HG03045 (cell line): ENCODE results near the gene IMPDH2.
A peak's percentile ranks its signal among the peaks of the same experiment; 100 is the strongest.

Source experiments
- ATAC-seq: cut with Tn5 transposase; IDR thresholded peaks from one replicate; pipeline ENCODE4 v1.9.1; 2021; ENCODE audit warnings: mild to moderate bottlenecking, moderate library complexity; ENCODE audit not compliant: unreplicated experiment

Gene IMPDH2

GRCh38 chr3:49028673-49029562 lies at the start of gene IMPDH2:
Gene IMPDH2 (minus strand): TSS chr3:49029398. CDS start chr3:49029350, 48 bp downstream.
- ATAC-seq = peak; percentile 90

- ATAC-seq = no peak
Measured at GRCh38 chr3:49076646-49077045, 47.4 kb upstream of the IMPDH2 start.

GRCh38 chr3:49076116-49076515 lies 46.9 kb upstream of the IMPDH2 start:
- no peak for ATAC-seq

GRCh38 chr3:49058011-49058410 lies 28.8 kb upstream of the IMPDH2 start:
- ATAC-seq = no peak

DNA sequence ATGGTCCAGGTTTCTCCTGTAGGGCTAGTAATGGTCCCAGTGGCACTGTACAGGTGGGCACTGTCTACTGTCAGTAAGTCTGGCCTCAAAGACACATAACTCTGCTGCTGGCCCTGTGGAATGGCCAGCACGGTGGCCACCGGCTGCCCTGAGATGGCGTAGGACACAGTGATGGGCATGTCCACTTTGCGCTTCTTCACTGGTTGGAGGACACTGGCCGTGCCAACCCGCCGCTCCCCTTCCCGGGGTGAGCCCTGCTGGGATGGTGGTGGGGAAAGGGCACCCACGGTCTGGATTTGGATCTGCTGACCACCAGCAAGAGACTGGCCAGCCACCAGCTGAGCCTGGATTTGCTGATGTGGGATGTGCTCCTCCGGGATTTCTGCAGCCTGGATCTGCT lies 28.1 kb upstream of the IMPDH2 start:
- no peak for ATAC-seq

GRCh38 chr3:49054344-49054862 lies 25.2 kb upstream of the IMPDH2 start:
- no peak for ATAC-seq

- ATAC-seq = no peak
Measured at GRCh38 chr3:49053543-49053942, 24.3 kb upstream of the IMPDH2 start.

GRCh38 chr3:49035281-49035680 lies 6.1 kb upstream of the IMPDH2 start:
- no peak for ATAC-seq

- no peak for ATAC-seq
Measured at GRCh38 chr3:49034650-49035049, 5.5 kb upstream of the IMPDH2 start.

- no peak for ATAC-seq
Measured at GRCh38 chr3:49032646-49033304, 3.6 kb upstream of the IMPDH2 start.

DNA sequence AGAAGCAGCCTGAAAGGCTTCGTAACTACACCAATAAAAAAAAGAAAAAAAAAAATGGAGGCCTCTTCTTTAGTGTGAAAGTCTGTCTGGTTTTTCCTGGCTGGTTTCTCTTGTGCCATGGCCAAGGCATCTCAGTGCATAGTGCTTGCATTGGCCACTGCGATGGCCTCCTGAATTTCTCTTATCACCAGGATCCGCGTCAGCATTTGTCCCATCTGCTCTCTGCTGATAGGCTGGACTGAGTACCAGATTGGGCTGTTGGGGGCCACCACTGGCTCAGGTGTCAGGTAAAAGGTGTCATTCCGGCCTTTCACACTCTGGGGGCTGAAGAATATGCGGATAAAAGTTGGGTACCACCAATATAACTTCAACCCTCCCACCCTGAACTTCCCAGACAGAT lies 1.1 kb upstream of the IMPDH2 start:
- no peak for ATAC-seq

- ATAC-seq = no peak
Measured at GRCh38 chr3:49029563-49029884, 326 bp upstream of the IMPDH2 start.

GRCh38 chr3:49028298-49028672 lies 913 bp downstream of the IMPDH2 start:
- ATAC-seq = no peak

DNA sequence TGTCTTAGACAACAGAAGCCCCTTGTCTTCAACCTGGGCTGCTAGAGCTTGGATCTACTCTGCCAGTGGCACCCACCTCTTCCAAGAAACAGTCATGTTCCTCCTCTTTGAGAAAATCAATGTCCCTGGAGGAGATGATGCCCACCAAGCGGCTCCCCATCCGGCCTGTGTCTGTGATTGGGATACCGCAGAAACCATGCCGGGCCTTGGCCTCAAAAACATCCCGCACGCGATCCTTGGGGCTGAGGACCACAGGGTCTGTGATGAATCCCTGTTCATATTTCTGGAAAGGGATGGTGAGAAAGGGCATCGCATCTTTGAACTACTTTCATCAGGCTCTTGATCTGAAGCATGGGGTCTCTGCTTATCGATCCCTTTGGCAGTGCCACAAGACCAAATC lies 1.6 kb downstream of the IMPDH2 start:
- ATAC-seq = no peak

DNA sequence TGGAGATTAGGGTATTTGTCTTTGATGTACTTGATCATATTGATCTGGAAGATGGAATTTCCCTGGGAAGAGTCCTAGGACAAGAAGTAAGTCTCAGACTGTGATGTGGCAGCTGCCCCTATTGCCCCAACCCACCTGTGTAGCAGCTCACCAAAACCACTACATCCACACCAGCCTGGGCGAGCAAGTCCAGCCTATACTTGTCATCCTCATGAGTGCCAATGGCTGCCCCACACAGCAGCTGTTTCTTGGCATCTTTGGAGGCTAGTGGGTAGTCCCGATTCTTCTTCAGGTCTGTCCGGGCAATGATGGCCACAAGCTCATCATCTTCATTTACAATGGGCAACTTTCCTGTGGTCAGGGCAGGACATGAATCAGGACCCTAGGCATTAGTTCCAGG lies 2.7 kb downstream of the IMPDH2 start:
- ATAC-seq = no peak

DNA sequence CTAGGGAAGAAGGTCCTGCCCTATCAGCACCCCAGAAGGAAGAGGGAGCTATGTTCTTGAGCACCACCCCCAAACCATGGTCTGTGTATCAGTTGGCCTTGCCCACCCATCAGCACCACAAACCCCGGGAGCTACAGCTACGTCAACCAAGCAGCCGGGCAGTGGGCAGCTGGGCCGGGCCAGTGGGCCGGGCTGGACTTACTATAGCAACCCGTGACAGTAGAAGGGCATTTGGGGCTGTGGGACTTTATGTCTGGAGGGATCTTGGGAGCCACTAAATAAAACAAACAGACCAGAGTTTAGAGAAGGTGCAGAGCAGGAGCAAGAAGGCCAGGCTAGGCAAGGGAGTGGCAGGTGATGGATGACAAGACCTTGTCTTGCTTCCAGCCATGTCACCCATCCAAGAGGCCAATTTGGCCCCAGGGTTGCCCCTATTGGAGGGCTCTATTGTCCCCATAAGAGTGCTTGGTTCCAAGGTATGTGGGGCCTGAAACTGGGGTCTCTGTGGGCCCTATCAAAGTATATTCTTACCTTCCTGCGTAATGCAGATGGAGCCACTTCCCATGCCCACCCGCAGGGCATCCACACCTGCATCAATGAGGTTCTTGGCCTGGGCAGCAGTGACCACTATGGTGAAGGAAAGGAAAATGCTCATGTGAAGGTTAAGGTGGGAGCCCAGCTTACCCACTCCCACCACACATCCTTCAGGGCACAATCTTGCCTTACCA lies 3.2 kb downstream of the IMPDH2 start:
- no peak for ATAC-seq

- ATAC-seq = no peak
Measured at GRCh38 chr3:49025005-49025792, 4.0 kb downstream of the IMPDH2 start.

DNA sequence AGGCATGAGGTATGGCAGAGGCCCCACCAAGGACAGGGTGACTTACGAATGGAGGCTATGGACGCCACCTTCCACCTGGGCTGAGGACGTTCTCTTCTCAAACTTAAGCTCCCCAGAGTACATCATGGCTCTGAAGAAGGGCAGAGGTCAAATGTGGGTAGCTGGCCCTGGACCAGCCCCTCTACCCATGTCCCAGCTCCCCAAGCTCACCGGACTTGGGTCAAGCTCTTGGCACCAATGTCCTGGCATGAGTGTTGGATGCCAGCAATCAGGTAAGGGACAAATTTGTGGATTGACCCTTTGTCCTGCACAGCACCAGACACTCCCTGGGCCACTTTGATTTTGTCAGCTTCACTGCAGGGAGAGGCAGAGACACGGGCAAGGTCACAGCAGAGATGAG lies 4.7 kb downstream of the IMPDH2 start:
- ATAC-seq = no peak

- ATAC-seq = no peak
Measured at GRCh38 chr3:49023775-49024174, 5.4 kb downstream of the IMPDH2 start.

- ATAC-seq = no peak
Measured at GRCh38 chr3:49022688-49023171, 6.5 kb downstream of the IMPDH2 start.
